Activated T-helper 2 cell treated with anti-CD3 and anti-CD28 coated beads, Interferon-gamma antibody, Interleukin-2, Interleukin-4, amounts not matched to agents 10 μg/mL and 5 μg/mL and 100 μg/mL, durations not matched to agents 14 hours and 24 hours and 36 hours (primary cell): ENCODE results near the gene ANKS1B. TPM values are rescaled to one million over a fixed set of nuclear protein-coding genes. Genes with fewer than 3 reads are reported as not detected.

Experiments
- DNase-seq: peaks from one replicate; pipeline ENCODE4 v3.0.0; 2021; ENCODE audit warnings: low spot score
- H3K27ac Mint-ChIP-seq: one replicate; pipeline ENCODE4 v1.8.0; 2021; ENCODE audit warnings: mixed read lengths
- H3K27me3 Mint-ChIP-seq: one replicate; pipeline ENCODE4 v1.8.0; 2021; ENCODE audit warnings: low read depth, mixed read lengths
- H3K36me3 Mint-ChIP-seq: one replicate; pipeline ENCODE4 v1.8.0; 2021; ENCODE audit warnings: low read depth, mixed read lengths
- H3K4me1 Mint-ChIP-seq: one replicate; pipeline ENCODE4 v1.8.0; 2021; ENCODE audit warnings: low read depth, mixed read lengths
- H3K4me3 Mint-ChIP-seq: one replicate; pipeline ENCODE4 v1.8.0; 2021; ENCODE audit warnings: low read depth, mild to moderate bottlenecking, moderate library complexity, mixed read lengths
- H3K9me3 Mint-ChIP-seq: one replicate; pipeline ENCODE4 v1.8.0; 2021; ENCODE audit warnings: mixed read lengths
- intact Hi-C: fragments of 100-400 bp; cut with micrococcal nuclease; formaldehyde crosslinking; loops from one replicate; pipeline ENCODE4 v1.15.1; 2023
- total RNA-seq: library from RNA; stranded (reverse); gene quantifications from 2 replicates; pipeline ENCODE4 v1.2.3, GENCODE V29; 2022

ANKS1B gene
- total RNA-seq, 1 donor from 2014 or later = 1.0 TPM

DNA sequence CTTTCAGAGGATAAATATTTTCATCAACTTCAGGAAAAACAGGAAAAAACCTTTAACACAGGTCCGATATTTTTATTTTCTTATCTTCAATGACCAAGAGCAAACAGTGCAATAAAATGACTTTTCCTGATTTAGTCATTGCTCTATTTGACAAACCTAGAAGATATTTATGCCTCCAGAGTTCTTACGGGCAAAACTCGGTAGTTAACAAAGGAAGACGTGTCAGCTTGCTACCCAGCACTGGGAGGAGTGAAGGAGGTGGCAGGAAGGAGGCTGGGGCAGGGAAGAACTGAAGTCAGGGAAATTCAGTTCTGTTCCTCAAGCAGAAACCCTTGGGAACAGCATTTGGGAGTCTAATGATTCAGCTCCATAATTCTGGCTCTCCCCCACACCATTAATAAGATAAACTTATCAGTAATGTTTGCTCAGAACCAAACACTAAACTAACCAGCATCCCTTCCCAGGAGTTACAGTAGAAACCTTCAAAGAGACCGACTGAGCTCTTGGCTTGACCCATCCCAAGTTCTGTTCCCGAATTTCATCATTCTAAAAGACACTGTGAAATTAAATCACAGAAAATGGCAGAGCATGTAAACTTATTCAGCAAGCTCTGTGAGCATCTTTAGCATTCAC lies 1176.4 kb downstream of the ANKS1B start:
- no peak for DNase-seq
- Mint-ChIP-seq H3K27ac (no peak overlapping the region), H3K4me1 (no peaks in the 10 kb centered on the region), H3K9me3 (no peaks in the 10 kb centered on the region), H3K4me3 (no peak overlapping the region), H3K27me3 (peaks cover 23% of the 10 kb centered on the region), H3K36me3 (no peaks in the 10 kb centered on the region)
- intact Hi-C loops = no loop called here

GRCh38 chr12:98807187-98807586 lies 1177.5 kb downstream of the ANKS1B start:
- Mint-ChIP-seq H3K4me3 (no peak overlapping the region), H3K9me3 (no peaks in the 10 kb centered on the region), H3K27ac (no peak overlapping the region)

GRCh38 chr12:98803468-98804209 lies 1181.1 kb downstream of the ANKS1B start:
- Mint-ChIP-seq H3K27me3 (peaks cover 30% of the 10 kb centered on the region), H3K9me3 (no peaks in the 10 kb centered on the region), H3K27ac (no peak overlapping the region), H3K4me1 (no peaks in the 10 kb centered on the region), H3K36me3 (no peaks in the 10 kb centered on the region), H3K4me3 (no peak overlapping the region)
- no peak for DNase-seq
- intact Hi-C loops = no loop called here

More at GRCh38 chr12:98807187-98807586, 1177.5 kb downstream of the ANKS1B start:
- no peaks in the 10 kb centered on the region for H3K4me1 Mint-ChIP-seq
- H3K36me3 Mint-ChIP-seq = no peaks in the 10 kb centered on the region
- H3K27me3 Mint-ChIP-seq = peaks cover 29% of the 10 kb centered on the region
- no peak for DNase-seq
- intact Hi-C loops = no loop called here

DNA sequence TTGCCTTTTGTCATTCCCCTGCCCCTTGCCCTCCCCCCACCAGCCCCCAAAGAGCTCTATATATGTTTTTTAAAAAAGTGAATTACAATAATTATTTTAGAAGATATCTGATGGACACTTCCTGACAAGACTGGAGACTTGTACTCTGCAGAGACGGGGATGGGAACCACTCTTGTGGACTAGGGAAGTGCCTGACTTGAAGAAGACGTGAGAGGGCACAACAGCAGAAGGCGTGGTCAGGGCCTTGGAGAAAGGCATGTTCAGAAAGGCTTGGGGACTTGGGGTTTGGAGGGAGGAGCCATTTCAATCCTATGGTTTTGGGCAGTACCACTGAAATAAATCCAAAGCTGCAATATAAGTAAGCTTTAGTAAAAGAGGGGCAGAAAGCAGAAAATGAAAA lies 1184.9 kb downstream of the ANKS1B start:
- H3K27me3 Mint-ChIP-seq = peaks cover 34% of the 10 kb centered on the region
- intact Hi-C loops = loop anchor here (5.0 kb wide), 1 partner anchor 73 kb away; no protein-coding TSS in a partner anchor
- H3K4me1 Mint-ChIP-seq = no peaks in the 10 kb centered on the region
- no peaks in the 10 kb centered on the region for H3K36me3 Mint-ChIP-seq
- no peak overlapping the region for H3K27ac Mint-ChIP-seq
- no peak for DNase-seq
- no peak overlapping the region for H3K4me3 Mint-ChIP-seq
- H3K9me3 Mint-ChIP-seq = no peaks in the 10 kb centered on the region

- H3K9me3 Mint-ChIP-seq = no peaks in the 10 kb centered on the region
- H3K27ac Mint-ChIP-seq = no peak overlapping the region
- no peaks in the 10 kb centered on the region for H3K4me1 Mint-ChIP-seq
- H3K4me3 Mint-ChIP-seq = no peak overlapping the region
- no peak for DNase-seq
- intact Hi-C loops = loop anchor here (5.0 kb wide), 1 partner anchor 72 kb away; no protein-coding TSS in a partner anchor
- H3K27me3 Mint-ChIP-seq = peaks cover 36% of the 10 kb centered on the region
- no peaks in the 10 kb centered on the region for H3K36me3 Mint-ChIP-seq
These were observed 1185.5 kb downstream of the ANKS1B start for GRCh38 chr12:98799146-98799810.

- Mint-ChIP-seq H3K4me1 (no peaks in the 10 kb centered on the region), H3K27me3 (peaks cover 36% of the 10 kb centered on the region), H3K36me3 (no peaks in the 10 kb centered on the region)
These were observed 1187.5 kb downstream of the ANKS1B start for GRCh38 chr12:98797200-98797599.

DNA sequence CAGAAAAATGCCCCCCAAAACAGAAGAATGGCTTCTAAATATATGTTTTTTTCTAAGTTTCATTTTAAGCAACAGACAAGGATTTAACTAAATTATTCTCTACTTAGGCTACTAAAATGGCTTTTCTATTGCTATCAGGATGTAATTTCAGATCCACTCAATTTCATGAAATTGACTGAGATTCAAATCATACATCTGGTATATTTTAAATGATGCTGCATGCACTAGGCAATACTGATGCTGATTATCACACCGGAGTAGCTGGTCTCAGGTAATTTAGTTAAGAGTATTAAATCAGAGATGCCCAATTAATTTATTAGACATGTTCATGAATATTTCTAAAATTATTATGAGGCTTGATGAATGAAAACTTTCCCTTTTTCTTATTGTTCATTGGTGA lies 1188.0 kb downstream of the ANKS1B start:
- Mint-ChIP-seq H3K27me3 (peaks cover 32% of the 10 kb centered on the region), H3K9me3 (no peaks in the 10 kb centered on the region), H3K4me3 (no peak overlapping the region), H3K36me3 (no peaks in the 10 kb centered on the region), H3K27ac (no peak overlapping the region), H3K4me1 (no peaks in the 10 kb centered on the region)
- intact Hi-C loops = loop anchor here (5.0 kb wide), 1 partner anchor 69 kb away; no protein-coding TSS in a partner anchor
- no peak for DNase-seq

More at GRCh38 chr12:98797200-98797599, 1187.5 kb downstream of the ANKS1B start:
- DNase-seq = no peak
- no peak overlapping the region for H3K27ac Mint-ChIP-seq
- no peaks in the 10 kb centered on the region for H3K9me3 Mint-ChIP-seq
- intact Hi-C loops = loop anchor here (5.0 kb wide), 1 partner anchor 70 kb away; no protein-coding TSS in a partner anchor
- H3K4me3 Mint-ChIP-seq = no peak overlapping the region

- H3K36me3 Mint-ChIP-seq = no peaks in the 10 kb centered on the region
- peaks cover 30% of the 10 kb centered on the region for H3K27me3 Mint-ChIP-seq
- intact Hi-C loops = no loop called here
- no peaks in the 10 kb centered on the region for H3K4me1 Mint-ChIP-seq
- no peak overlapping the region for H3K27ac Mint-ChIP-seq
- H3K9me3 Mint-ChIP-seq = no peaks in the 10 kb centered on the region
- no peak for DNase-seq
- no peak overlapping the region for H3K4me3 Mint-ChIP-seq
These were observed 1191.6 kb downstream of the ANKS1B start for GRCh38 chr12:98793121-98793520.

DNA sequence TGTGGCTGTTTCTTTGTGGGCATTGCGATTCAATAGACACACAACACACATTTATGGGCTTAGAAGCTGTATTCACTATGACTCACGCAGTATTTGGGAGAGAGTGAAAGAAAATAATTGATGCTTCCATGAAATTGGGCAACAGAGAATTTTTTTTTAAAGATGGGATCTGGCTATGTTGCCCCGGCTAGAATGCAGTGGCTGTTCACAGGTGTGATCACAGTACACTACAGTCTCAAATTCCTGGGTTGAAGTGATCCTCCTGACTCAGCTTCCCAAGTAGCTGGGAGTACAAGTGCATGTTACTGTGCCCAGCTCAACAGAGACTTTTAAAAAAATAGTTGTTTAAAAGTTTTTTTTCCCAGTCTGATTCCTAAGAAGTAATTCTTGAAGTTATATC lies 1193.3 kb downstream of the ANKS1B start:
- intact Hi-C loops = no loop called here

DNA sequence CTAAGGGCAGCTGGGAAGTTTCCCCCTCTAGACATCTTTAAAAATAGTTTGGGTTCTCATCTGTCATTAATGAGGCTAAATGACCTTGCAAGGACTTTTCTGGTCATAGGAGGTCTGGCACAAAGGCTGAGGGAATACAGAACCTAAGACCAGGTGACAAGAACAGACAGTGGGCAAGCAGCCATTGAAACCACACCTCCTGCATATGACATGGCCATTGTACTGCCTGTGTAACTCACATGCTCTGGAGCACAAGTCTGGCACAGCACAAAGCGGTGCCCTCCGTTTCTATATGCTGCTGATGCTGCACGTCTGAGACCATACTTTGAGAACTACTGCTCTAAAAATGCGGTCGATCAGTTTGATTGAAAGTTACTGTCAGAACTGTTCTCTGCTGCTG lies 1196.3 kb downstream of the ANKS1B start:
- H3K4me1 Mint-ChIP-seq = no peaks in the 10 kb centered on the region

More for the DNA sequence above, 1193.3 kb downstream of the ANKS1B start:
- no peak overlapping the region for H3K4me3 Mint-ChIP-seq
- H3K4me1 Mint-ChIP-seq = no peaks in the 10 kb centered on the region
- peaks cover 22% of the 10 kb centered on the region for H3K27me3 Mint-ChIP-seq
- H3K36me3 Mint-ChIP-seq = no peaks in the 10 kb centered on the region
- no peak for DNase-seq
- H3K9me3 Mint-ChIP-seq = no peaks in the 10 kb centered on the region
- H3K27ac Mint-ChIP-seq = no peak overlapping the region

DNA sequence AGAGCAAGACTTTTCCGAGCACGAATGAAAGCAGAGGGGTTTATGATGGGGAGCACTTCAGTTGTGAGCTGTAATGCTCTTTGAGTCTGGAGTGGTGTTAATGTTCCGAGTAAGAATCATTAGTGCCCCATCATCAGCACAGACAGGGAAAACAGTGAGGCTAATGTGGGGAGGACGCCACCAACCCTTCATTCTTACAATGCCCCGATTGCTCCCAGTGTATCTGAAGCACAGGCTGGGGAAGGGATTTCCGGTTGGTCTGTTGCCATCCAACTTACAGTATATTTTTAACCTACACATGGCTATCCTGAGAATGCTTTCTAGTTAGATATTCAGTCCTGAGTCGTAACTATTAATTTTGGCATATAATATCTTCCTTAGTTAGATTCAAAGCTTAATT lies 1198.1 kb downstream of the ANKS1B start:
- H3K9me3 Mint-ChIP-seq = no peaks in the 10 kb centered on the region
- no peak overlapping the region for H3K27ac Mint-ChIP-seq
- H3K27me3 Mint-ChIP-seq = peaks cover 12% of the 10 kb centered on the region
- H3K4me1 Mint-ChIP-seq = no peaks in the 10 kb centered on the region
- no peak overlapping the region for H3K4me3 Mint-ChIP-seq
- DNase-seq = no peak
- H3K36me3 Mint-ChIP-seq = no peaks in the 10 kb centered on the region
- intact Hi-C loops = no loop called here

More for the DNA sequence above, 1196.3 kb downstream of the ANKS1B start:
- H3K9me3 Mint-ChIP-seq = no peaks in the 10 kb centered on the region
- no peaks in the 10 kb centered on the region for H3K36me3 Mint-ChIP-seq
- intact Hi-C loops = no loop called here
- no peak overlapping the region for H3K27ac Mint-ChIP-seq
- DNase-seq = no peak
- peaks cover 20% of the 10 kb centered on the region for H3K27me3 Mint-ChIP-seq
- no peak overlapping the region for H3K4me3 Mint-ChIP-seq

DNA sequence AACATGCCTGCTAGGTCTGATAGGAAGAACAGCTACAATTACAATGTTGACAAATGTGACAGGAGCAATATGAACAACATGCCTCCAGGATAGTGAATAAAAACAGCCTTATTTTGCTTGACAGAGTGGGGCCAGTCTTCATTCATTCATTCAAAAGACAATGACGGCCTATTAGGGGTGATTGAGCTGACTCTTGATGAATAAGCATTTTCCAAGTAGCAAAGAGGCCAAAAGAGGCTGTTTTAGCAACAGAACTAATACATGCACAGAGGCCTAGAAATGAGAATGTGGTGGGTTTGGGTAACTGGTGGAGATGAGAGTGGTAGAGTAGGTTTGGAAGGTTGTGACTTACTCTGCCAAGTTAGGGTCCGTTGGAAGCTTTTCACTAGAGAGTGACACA lies 1201.3 kb downstream of the ANKS1B start:
- H3K4me1 Mint-ChIP-seq = no peaks in the 10 kb centered on the region
- no peak for DNase-seq
- H3K27me3 Mint-ChIP-seq = peaks cover 19% of the 10 kb centered on the region
- no peak overlapping the region for H3K4me3 Mint-ChIP-seq
- intact Hi-C loops = no loop called here
- H3K9me3 Mint-ChIP-seq = no peaks in the 10 kb centered on the region
- H3K36me3 Mint-ChIP-seq = no peaks in the 10 kb centered on the region
- no peak overlapping the region for H3K27ac Mint-ChIP-seq

DNA sequence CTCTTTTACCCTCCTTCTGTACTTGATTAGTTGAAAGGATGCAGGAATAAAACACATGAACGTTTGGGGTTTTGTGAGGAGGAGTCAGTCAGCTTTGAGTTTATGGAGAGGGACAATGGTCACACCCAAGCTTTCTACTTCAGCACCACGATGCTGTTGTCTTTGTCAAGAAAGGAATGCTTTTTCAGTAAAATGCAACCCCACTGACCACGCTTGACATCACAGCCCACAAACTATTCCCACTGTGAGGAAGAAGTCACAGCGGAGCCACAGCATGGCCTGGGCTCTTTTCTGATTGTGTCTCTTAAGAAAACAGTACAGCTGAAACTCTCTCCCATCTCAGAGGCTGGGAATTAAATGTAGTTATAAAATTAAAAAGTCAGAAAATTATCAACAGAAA lies 1204.5 kb downstream of the ANKS1B start:
- no peak for DNase-seq
- Mint-ChIP-seq H3K9me3 (no peaks in the 10 kb centered on the region), H3K4me1 (no peaks in the 10 kb centered on the region), H3K36me3 (no peaks in the 10 kb centered on the region), H3K4me3 (no peak overlapping the region), H3K27me3 (peaks cover 14% of the 10 kb centered on the region), H3K27ac (no peak overlapping the region)
- intact Hi-C loops = no loop called here
